ENCODE measurements around the gene TSSC4. TPM values are rescaled to one million over a fixed set of nuclear protein-coding genes. Genes with fewer than 3 reads are reported as not detected.

TSSC4 gene
- total RNA-seq, 1 experiment from 2014 or later = 25.3 TPM

GRCh38 chr11:2435288-2436012, 34.9 kb downstream of the TSSC4 start:
- Histone ChIP-seq H3K27me3 (ENCODE audit: low read length) (no peaks in the 10 kb centered on the region), H3K4me1 (ENCODE audit: low read length) (no peaks in the 10 kb centered on the region), H4K20me1 (ENCODE audit: insufficient read depth, low read depth, low read length) (no peaks in the 10 kb centered on the region), H3K4me3 (ENCODE audit: low read length) (no peak overlapping the region), H3K9me3 (ENCODE audit: low read length) (no peaks in the 10 kb centered on the region; the same call in 1 of the 2 replicates), H3K9me2 (replicated peaks; ENCODE audit: insufficient read depth, low read length) (no peaks in the 10 kb centered on the region), H3K27ac (ENCODE audit: low read length) (no peak overlapping the region), H2AFZ (ENCODE audit: low read length) (no peak overlapping the region), H3K9ac (ENCODE audit: low read length) (no peak overlapping the region), H3K36me3 (ENCODE audit: insufficient read depth, low read length) (no peaks in the 10 kb centered on the region), H3K4me2 (ENCODE audit: low read depth, low read length, poor library complexity, severe bottlenecking) (no peak overlapping the region), H3K79me2 (ENCODE audit: low read length) (no peaks in the 10 kb centered on the region)
- DNase-seq = no peak

GRCh38 chr11:2436013-2436520, 35.5 kb downstream of the TSSC4 start:
- Histone ChIP-seq H2AFZ (ENCODE audit: low read length) (no peak overlapping the region), H3K9me2 (replicated peaks; ENCODE audit: insufficient read depth, low read length) (no peaks in the 10 kb centered on the region), H3K9ac (ENCODE audit: low read length) (no peak overlapping the region), H3K36me3 (ENCODE audit: insufficient read depth, low read length) (no peaks in the 10 kb centered on the region), H3K4me3 (ENCODE audit: low read length) (no peak overlapping the region), H4K20me1 (ENCODE audit: insufficient read depth, low read depth, low read length) (no peaks in the 10 kb centered on the region), H3K27me3 (ENCODE audit: low read length) (no peaks in the 10 kb centered on the region), H3K4me2 (ENCODE audit: low read depth, low read length, poor library complexity, severe bottlenecking) (no peak overlapping the region), H3K9me3 (ENCODE audit: low read length) (no peaks in the 10 kb centered on the region), H3K79me2 (ENCODE audit: low read length) (no peaks in the 10 kb centered on the region), H3K4me1 (ENCODE audit: low read length) (no peaks in the 10 kb centered on the region), H3K27ac (ENCODE audit: low read length) (no peak overlapping the region)
- DNase-seq = no peak

- H3K79me2 ChIP-seq (ENCODE audit: low read length) = no peaks in the 10 kb centered on the region
- no peaks in the 10 kb centered on the region for H4K20me1 ChIP-seq (ENCODE audit: insufficient read depth, low read depth, low read length)
- H3K27me3 ChIP-seq (ENCODE audit: low read length) = no peaks in the 10 kb centered on the region
- H3K9ac ChIP-seq (ENCODE audit: low read length) = no peak overlapping the region
- H2AFZ ChIP-seq (ENCODE audit: low read length) = no peak overlapping the region
- DNase-seq = no peak
- H3K4me1 ChIP-seq (ENCODE audit: low read length) = no peaks in the 10 kb centered on the region
- no peak overlapping the region for H3K27ac ChIP-seq (ENCODE audit: low read length)
- no peak overlapping the region for H3K4me3 ChIP-seq (ENCODE audit: low read length)
- H3K9me3 ChIP-seq (ENCODE audit: low read length) = no peaks in the 10 kb centered on the region
- H3K4me2 ChIP-seq (ENCODE audit: low read depth, low read length, poor library complexity, severe bottlenecking) = no peak overlapping the region
- no peaks in the 10 kb centered on the region for H3K36me3 ChIP-seq (ENCODE audit: insufficient read depth, low read length)
- H3K9me2 ChIP-seq (replicated peaks; ENCODE audit: insufficient read depth, low read length) = no peaks in the 10 kb centered on the region
Measured at GRCh38 chr11:2436521-2437031, 36.0 kb downstream of the TSSC4 start.

- Histone ChIP-seq H3K36me3 (ENCODE audit: insufficient read depth, low read length) (no peaks in the 10 kb centered on the region), H3K9me3 (ENCODE audit: low read length) (no peaks in the 10 kb centered on the region), H3K4me1 (ENCODE audit: low read length) (peaks cover 2% of the 10 kb centered on the region), H3K9ac (ENCODE audit: low read length) (no peak overlapping the region), H3K27ac (ENCODE audit: low read length) (no peak overlapping the region), H3K4me3 (ENCODE audit: low read length) (no peak overlapping the region), H2AFZ (ENCODE audit: low read length) (no peak overlapping the region), H3K27me3 (ENCODE audit: low read length) (no peaks in the 10 kb centered on the region), H4K20me1 (ENCODE audit: insufficient read depth, low read depth, low read length) (no peaks in the 10 kb centered on the region), H3K9me2 (replicated peaks; ENCODE audit: insufficient read depth, low read length) (no peaks in the 10 kb centered on the region), H3K4me2 (ENCODE audit: low read depth, low read length, poor library complexity, severe bottlenecking) (no peak overlapping the region), H3K79me2 (ENCODE audit: low read length) (no peaks in the 10 kb centered on the region)
- DNase-seq = no peak
Measured at GRCh38 chr11:2437516-2437915, 37.0 kb downstream of the TSSC4 start.

- Histone ChIP-seq H3K4me2 (ENCODE audit: low read depth, low read length, poor library complexity, severe bottlenecking) (no peak overlapping the region), H4K20me1 (ENCODE audit: insufficient read depth, low read depth, low read length) (no peaks in the 10 kb centered on the region)
Measured at GRCh38 chr11:2439820-2440219, 39.3 kb downstream of the TSSC4 start.

GRCh38 chr11:2440646-2441045, 40.1 kb downstream of the TSSC4 start:
- Histone ChIP-seq H4K20me1 (ENCODE audit: insufficient read depth, low read depth, low read length) (no peaks in the 10 kb centered on the region), H3K9me2 (replicated peaks; ENCODE audit: insufficient read depth, low read length) (no peaks in the 10 kb centered on the region), H3K9me3 (ENCODE audit: low read length) (no peaks in the 10 kb centered on the region), H3K27ac (ENCODE audit: low read length) (no peak overlapping the region), H3K4me1 (ENCODE audit: low read length) (peaks cover 11% of the 10 kb centered on the region), H3K27me3 (ENCODE audit: low read length) (no peaks in the 10 kb centered on the region), H2AFZ (ENCODE audit: low read length) (no peak overlapping the region), H3K4me2 (ENCODE audit: low read depth, low read length, poor library complexity, severe bottlenecking) (no peak overlapping the region), H3K4me3 (ENCODE audit: low read length) (no peak overlapping the region), H3K79me2 (ENCODE audit: low read length) (no peaks in the 10 kb centered on the region), H3K9ac (ENCODE audit: low read length) (no peak overlapping the region), H3K36me3 (ENCODE audit: insufficient read depth, low read length) (no peaks in the 10 kb centered on the region)
- no peak for DNase-seq

More at GRCh38 chr11:2439820-2440219, 39.3 kb downstream of the TSSC4 start:
- H2AFZ ChIP-seq (ENCODE audit: low read length) = no peak overlapping the region
- H3K36me3 ChIP-seq (ENCODE audit: insufficient read depth, low read length) = no peaks in the 10 kb centered on the region
- H3K9me3 ChIP-seq (ENCODE audit: low read length) = no peaks in the 10 kb centered on the region
- no peaks in the 10 kb centered on the region for H3K27me3 ChIP-seq (ENCODE audit: low read length)
- H3K9me2 ChIP-seq (replicated peaks; ENCODE audit: insufficient read depth, low read length) = no peaks in the 10 kb centered on the region
- peaks cover 9% of the 10 kb centered on the region for H3K4me1 ChIP-seq (ENCODE audit: low read length)
- no peak overlapping the region for H3K4me3 ChIP-seq (ENCODE audit: low read length)
- no peak overlapping the region for H3K9ac ChIP-seq (ENCODE audit: low read length)
- no peak overlapping the region for H3K27ac ChIP-seq (ENCODE audit: low read length)
- no peak for DNase-seq
- no peaks in the 10 kb centered on the region for H3K79me2 ChIP-seq (ENCODE audit: low read length)

- no peak overlapping the region for H3K4me3 ChIP-seq (ENCODE audit: low read length)
- H3K9ac ChIP-seq (ENCODE audit: low read length) = no peak overlapping the region
- DNase-seq = no peak
- no peak overlapping the region for H2AFZ ChIP-seq (ENCODE audit: low read length)
- no peaks in the 10 kb centered on the region for H3K27me3 ChIP-seq (ENCODE audit: low read length)
- no peaks in the 10 kb centered on the region for H4K20me1 ChIP-seq (ENCODE audit: insufficient read depth, low read depth, low read length)
- no peak overlapping the region for H3K4me2 ChIP-seq (ENCODE audit: low read depth, low read length, poor library complexity, severe bottlenecking)
- peaks cover 16% of the 10 kb centered on the region for H3K4me1 ChIP-seq (ENCODE audit: low read length)
- no peaks in the 10 kb centered on the region for H3K9me2 ChIP-seq (replicated peaks; ENCODE audit: insufficient read depth, low read length)
- H3K9me3 ChIP-seq (ENCODE audit: low read length) = no peaks in the 10 kb centered on the region
- H3K36me3 ChIP-seq (ENCODE audit: insufficient read depth, low read length) = no peaks in the 10 kb centered on the region
- no peaks in the 10 kb centered on the region for H3K79me2 ChIP-seq (ENCODE audit: low read length)
- no peak overlapping the region for H3K27ac ChIP-seq (ENCODE audit: low read length)
Measured at GRCh38 chr11:2441171-2441570, 40.6 kb downstream of the TSSC4 start.

GRCh38 chr11:2442589-2442988, 42.0 kb downstream of the TSSC4 start:
- DNase-seq = no peak
- H3K27me3 ChIP-seq (ENCODE audit: low read length) = no peaks in the 10 kb centered on the region
- H3K9me2 ChIP-seq (replicated peaks; ENCODE audit: insufficient read depth, low read length) = no peaks in the 10 kb centered on the region
- no peak overlapping the region for H3K4me2 ChIP-seq (ENCODE audit: low read depth, low read length, poor library complexity, severe bottlenecking)
- H3K4me1 ChIP-seq (ENCODE audit: low read length) = peaks cover 31% of the 10 kb centered on the region
- H3K27ac ChIP-seq (ENCODE audit: low read length) = no peak overlapping the region
- H3K9me3 ChIP-seq (ENCODE audit: low read length) = no peaks in the 10 kb centered on the region
- H3K36me3 ChIP-seq (ENCODE audit: insufficient read depth, low read length) = no peaks in the 10 kb centered on the region
- H3K9ac ChIP-seq (ENCODE audit: low read length) = no peak overlapping the region
- no peaks in the 10 kb centered on the region for H4K20me1 ChIP-seq (ENCODE audit: insufficient read depth, low read depth, low read length)
- H3K4me3 ChIP-seq (ENCODE audit: low read length) = no peak overlapping the region
- H2AFZ ChIP-seq (ENCODE audit: low read length) = no peak overlapping the region
- no peaks in the 10 kb centered on the region for H3K79me2 ChIP-seq (ENCODE audit: low read length)
